Measurements from ENCODE around the gene GPR61. TPM values are rescaled to one million over a fixed set of nuclear protein-coding genes. Genes with fewer than 3 reads are reported as not detected.
A peak's percentile ranks its signal among the peaks of the same experiment; 100 is the strongest.

GPR61 gene
- total RNA-seq, 5 donors from 2014 or later (not counting 1 experiment from before 2014, with no cell fraction given): 0.16 to 0.75 (median 0.39) TPM

DNA sequence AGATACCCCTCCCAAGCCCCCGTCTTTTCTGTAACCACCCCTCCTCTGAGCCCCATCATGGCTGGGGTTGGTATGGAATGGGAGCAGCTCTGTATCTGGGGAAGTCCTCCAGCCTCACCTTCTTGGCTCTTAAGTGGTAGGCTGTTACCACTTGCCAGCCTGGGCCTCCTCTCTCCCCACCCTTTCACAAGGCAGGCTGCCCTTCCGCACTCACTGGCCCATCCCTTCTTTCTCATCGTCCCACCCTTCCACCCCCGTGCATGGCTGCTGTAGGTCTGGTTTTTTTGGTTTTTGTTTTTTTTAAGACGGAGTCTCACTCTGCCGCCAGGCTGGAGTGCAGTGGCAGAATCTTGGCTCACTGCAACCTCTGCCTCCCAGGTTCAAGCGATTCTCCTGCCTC is 40.6 kb upstream of the GPR61 start:
- peak overlapping the region; percentile 93 to 97 for H3K27ac Mint-ChIP-seq
- POLR2A ChIA-PET: no interaction called here
- DNase-seq: no peak

DNA sequence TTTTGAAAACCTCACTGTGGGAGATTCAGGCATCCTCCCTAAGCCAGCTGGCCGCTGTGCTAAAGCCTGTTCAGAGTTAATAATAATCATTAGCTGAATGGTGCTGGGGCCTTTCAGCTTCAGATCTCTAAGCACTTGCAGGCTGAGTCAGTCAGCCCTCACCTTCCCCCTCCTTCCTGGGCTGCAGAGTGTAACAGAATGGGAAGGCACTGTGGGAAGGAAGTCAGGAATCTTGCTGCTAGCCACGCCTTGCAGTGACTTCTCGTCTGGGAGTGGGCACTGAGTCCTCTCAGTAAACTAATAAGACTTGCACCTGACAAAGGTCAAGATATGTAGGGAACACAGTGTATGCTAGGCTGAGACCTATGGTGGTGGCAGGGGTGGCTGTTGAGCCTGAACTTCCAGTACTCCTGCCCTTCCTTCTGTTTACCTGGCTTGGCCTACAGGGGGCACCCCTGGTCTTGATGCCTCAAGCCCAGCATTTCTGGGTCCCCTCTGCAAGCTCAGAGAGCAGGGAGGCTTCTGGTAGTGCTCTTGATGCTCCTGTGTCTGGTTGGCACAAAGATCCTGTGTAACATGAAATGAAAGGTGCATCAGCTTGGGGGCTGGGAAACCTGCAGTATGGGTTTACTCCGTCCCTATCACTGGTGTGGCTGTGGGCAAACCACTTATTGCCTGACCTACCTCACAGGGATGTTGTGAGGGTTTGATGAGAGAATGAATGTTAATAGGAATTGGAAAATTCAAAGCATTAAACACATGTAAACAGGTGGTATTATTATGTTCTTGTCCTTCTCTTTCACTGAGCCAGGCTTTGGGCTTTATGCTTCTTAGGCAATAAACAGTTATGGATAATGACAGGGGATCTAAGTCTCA is 39.8 kb upstream of the GPR61 start:
- Histone ChIP-seq H3K9me3 (no peaks in the 10 kb centered on the region), H3K27ac (ENCODE audit: low read length) (peak overlapping the region; percentile 81), H3K27me3 (replicated peaks in 1 of 2; ENCODE audit: control insufficient read depth in 2 of 2, extremely low read depth in 1 of 2, insufficient read depth in 2 of 2, low read length in 1 of 2) (no peaks in the 10 kb centered on the region), H3K4me1 (ENCODE audit: control insufficient read depth in 1 of 2, extremely low read depth in 1 of 2, insufficient read depth in 2 of 2, low read length in 2 of 2) (peaks cover 65 to 98% of the 10 kb centered on the region in 2 experiments), H3K36me3 (ENCODE audit: control insufficient read depth in 2 of 2, extremely low read depth in 1 of 2, insufficient read depth in 1 of 2, low read length in 1 of 2) (peaks cover 0 to 43% of the 10 kb centered on the region in 2 donors), H3K4me3 (ENCODE audit: control insufficient read depth in 1 of 2, extremely low read depth in 1 of 2, low read length in 1 of 2) (no peak overlapping the region)
- H3K27me3 Mint-ChIP-seq: no peaks in the 10 kb centered on the region
- peak overlapping the region; percentile 28 to 96 (median 34) for H3K4me3 Mint-ChIP-seq
- ATAC-seq (replicated peaks in 1 of 4) (peak in 1 of 4 experiments; percentile 14), DNase-seq (peak; percentile 19 to 78 (median 54))
- H3K9me3 Mint-ChIP-seq: no peaks in the 10 kb centered on the region
- H3K4me1 Mint-ChIP-seq: peaks cover 91 to 92% (median 92%) of the 10 kb centered on the region in 3 donors
- CTCF ChIA-PET: interaction anchor here (0.6 to 17.4 kb wide), 10 partner anchors 8 to 520 kb away, joined by 3 to 375 read pairs (median 4); no protein-coding TSS in a partner anchor
- peaks cover 9% of the 10 kb centered on the region for H3K36me3 Mint-ChIP-seq
- 40% methylated on average over 1 of the region's 4 CpGs for WGBS (ENCODE audit: insufficient coverage)
- POLR2A ChIA-PET: no interaction called here
- peak overlapping the region; percentile 93 to 97 for H3K27ac Mint-ChIP-seq

More for the DNA sequence above, 40.6 kb upstream of the GPR61 start:
- no peak overlapping the region for H3K4me3 ChIP-seq (ENCODE audit: control insufficient read depth in 1 of 2, extremely low read depth in 1 of 2, low read length in 1 of 2)
- H3K4me3 Mint-ChIP-seq: peak overlapping the region in 1 of 3 donors; percentile 96
- peaks cover 9% of the 10 kb centered on the region for H3K36me3 Mint-ChIP-seq
- no CpG with 5 or more reads among the region's 7 CpGs for WGBS (ENCODE audit: insufficient coverage)
- H3K9me3 Mint-ChIP-seq: no peaks in the 10 kb centered on the region
- no peaks in the 10 kb centered on the region for H3K27me3 Mint-ChIP-seq
- H3K27me3 ChIP-seq (replicated peaks in 1 of 2; ENCODE audit: control insufficient read depth in 2 of 2, extremely low read depth in 1 of 2, insufficient read depth in 2 of 2, low read length in 1 of 2): no peaks in the 10 kb centered on the region
- H3K36me3 ChIP-seq (ENCODE audit: control insufficient read depth in 2 of 2, extremely low read depth in 1 of 2, insufficient read depth in 1 of 2, low read length in 1 of 2): peaks cover 0 to 43% of the 10 kb centered on the region in 2 donors
- ATAC-seq (replicated peaks in 1 of 4): no peak
- H3K4me1 Mint-ChIP-seq: peaks cover 90 to 93% (median 91%) of the 10 kb centered on the region in 3 donors
- H3K4me1 ChIP-seq (ENCODE audit: control insufficient read depth in 1 of 2, extremely low read depth in 1 of 2, insufficient read depth in 2 of 2, low read length in 2 of 2): peaks cover 62 to 97% of the 10 kb centered on the region in 2 experiments
- peak overlapping the region; percentile 81 for H3K27ac ChIP-seq (ENCODE audit: low read length)
- no peaks in the 10 kb centered on the region for H3K9me3 ChIP-seq
- CTCF ChIA-PET: interaction anchor here (0.7 to 17.4 kb wide), 10 partner anchors 8 to 239 kb away, joined by 3 to 375 read pairs (median 4); no protein-coding TSS in a partner anchor

DNA sequence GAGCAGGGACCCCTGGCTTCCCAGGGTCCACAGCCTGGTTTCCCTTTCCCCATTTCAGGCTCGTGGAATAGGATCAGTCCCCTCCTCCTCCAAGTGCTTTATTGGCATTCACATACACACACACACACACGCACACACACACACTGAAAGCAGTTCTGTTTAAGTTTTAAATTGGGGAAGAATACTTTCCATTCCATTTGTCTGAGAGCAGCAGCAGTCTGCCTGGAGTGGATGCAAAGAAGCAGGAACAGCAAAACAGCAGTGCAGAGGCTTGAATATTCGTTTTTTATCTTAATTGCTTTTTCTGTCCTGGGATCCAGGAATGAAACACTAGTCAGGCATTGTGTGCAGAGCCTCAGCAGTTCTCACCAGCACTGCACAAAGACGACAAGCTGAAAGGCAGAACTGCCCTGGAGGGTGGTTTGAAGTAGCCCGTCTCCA is 38.7 kb upstream of the GPR61 start:
- Histone ChIP-seq H3K4me1 (ENCODE audit: control insufficient read depth in 1 of 2, extremely low read depth in 1 of 2, insufficient read depth in 2 of 2, low read length in 2 of 2) (peaks cover 68 to 98% of the 10 kb centered on the region in 2 experiments), H3K27ac (ENCODE audit: low read length) (peak overlapping the region; percentile 81), H3K36me3 (ENCODE audit: control insufficient read depth in 2 of 2, extremely low read depth in 1 of 2, insufficient read depth in 1 of 2, low read length in 1 of 2) (peaks cover 0 to 34% of the 10 kb centered on the region in 2 donors), H3K27me3 (replicated peaks in 1 of 2; ENCODE audit: control insufficient read depth in 2 of 2, extremely low read depth in 1 of 2, insufficient read depth in 2 of 2, low read length in 1 of 2) (no peaks in the 10 kb centered on the region), H3K9me3 (no peaks in the 10 kb centered on the region), H3K4me3 (ENCODE audit: control insufficient read depth in 1 of 2, extremely low read depth in 1 of 2, low read length in 1 of 2) (peak overlapping the region in 1 of 2 donors; percentile 33)
- no peak for ATAC-seq (replicated peaks in 1 of 4)
- CTCF ChIA-PET: interaction anchor here (1.5 to 17.4 kb wide), 4 partner anchors 9 to 32 kb away, joined by 8 to 375 read pairs (median 152); no protein-coding TSS in a partner anchor
- Mint-ChIP-seq H3K36me3 (peaks cover 8% of the 10 kb centered on the region), H3K9me3 (no peaks in the 10 kb centered on the region), H3K27me3 (no peaks in the 10 kb centered on the region), H3K4me3 (peak overlapping the region in 1 of 3 donors; percentile 96), H3K27ac (peak overlapping the region; percentile 93 to 97), H3K4me1 (peaks cover 91 to 92% (median 92%) of the 10 kb centered on the region in 3 donors)
- POLR2A ChIA-PET: no interaction called here
- WGBS (ENCODE audit: insufficient coverage): 14% methylated on average over 2 of the region's 5 CpGs
- no peak for DNase-seq

DNA sequence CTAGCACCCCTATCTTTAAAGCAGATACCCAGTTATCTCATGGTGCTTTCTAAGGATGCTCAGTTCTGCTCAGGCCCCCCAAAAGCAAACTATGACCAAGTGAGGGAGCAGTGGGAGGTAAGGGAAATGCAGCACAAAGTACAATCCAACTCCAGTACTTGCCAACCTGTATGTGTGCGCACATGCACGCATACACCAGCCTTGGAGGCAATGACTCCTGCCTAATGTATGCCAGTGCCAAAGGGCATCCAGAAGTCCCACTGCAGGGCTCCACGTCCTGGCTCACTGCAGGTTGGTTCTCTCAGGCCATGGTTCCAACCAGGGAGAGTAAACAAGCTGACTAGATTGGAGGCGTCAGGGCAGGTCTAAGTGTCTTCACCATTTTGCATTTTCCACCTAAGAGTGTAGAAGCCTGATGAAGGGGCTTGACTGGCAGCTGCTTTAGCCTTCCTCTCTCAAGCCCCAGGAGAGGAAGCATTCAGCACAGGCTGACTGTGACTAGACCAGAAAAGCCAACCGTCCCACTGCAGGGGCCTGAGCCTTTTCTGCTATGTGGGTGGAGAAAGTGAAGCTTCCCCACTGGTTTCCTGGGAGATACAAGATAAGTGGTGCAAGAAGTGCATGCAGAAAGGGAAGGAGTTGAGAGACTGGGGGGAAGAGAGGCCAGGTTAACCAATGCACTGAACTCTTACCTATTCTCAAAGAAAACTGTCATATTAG is 37.9 kb upstream of the GPR61 start:
- no peaks in the 10 kb centered on the region for H3K9me3 Mint-ChIP-seq
- DNase-seq (no peak), ATAC-seq (replicated peaks in 1 of 4) (peak; percentile 7 to 19 (median 14))
- peaks cover 5% of the 10 kb centered on the region for H3K36me3 Mint-ChIP-seq
- POLR2A ChIA-PET: interaction anchor here (0.6 to 1.4 kb wide), 3 partner anchors 11 to 47 kb away, joined by 3 read pairs; partner anchors contain the start of gene GNAI3 (in 1 of the 2)
- H3K9me3 ChIP-seq: no peaks in the 10 kb centered on the region
- peaks cover 91 to 92% (median 91%) of the 10 kb centered on the region in 3 donors for H3K4me1 Mint-ChIP-seq
- 18% methylated on average over 3 of the region's 5 CpGs for WGBS (ENCODE audit: insufficient coverage)
- H3K4me3 Mint-ChIP-seq: peak overlapping the region; percentile 75 to 96 (median 85)
- peak overlapping the region; percentile 93 to 97 for H3K27ac Mint-ChIP-seq
- no peaks in the 10 kb centered on the region for H3K27me3 Mint-ChIP-seq
- H3K36me3 ChIP-seq (ENCODE audit: control insufficient read depth in 2 of 2, extremely low read depth in 1 of 2, insufficient read depth in 1 of 2, low read length in 1 of 2): peaks cover 0 to 25% of the 10 kb centered on the region in 2 donors
- CTCF ChIA-PET: interaction anchor here (0.6 to 17.4 kb wide), 8 partner anchors 9 to 707 kb away, joined by 3 to 375 read pairs (median 7); partner anchors contain the start of genes AHCYL1 (in 1 of the 2) and CYB561D1 (in 1 of the 2)
- peak overlapping the region; percentile 81 for H3K27ac ChIP-seq (ENCODE audit: low read length)
- H3K4me3 ChIP-seq (ENCODE audit: control insufficient read depth in 1 of 2, extremely low read depth in 1 of 2, low read length in 1 of 2): peak overlapping the region; percentile 16 to 33
- H3K4me1 ChIP-seq (ENCODE audit: control insufficient read depth in 1 of 2, extremely low read depth in 1 of 2, insufficient read depth in 2 of 2, low read length in 2 of 2): peaks cover 65 to 98% of the 10 kb centered on the region in 2 experiments
- H3K27me3 ChIP-seq (replicated peaks in 1 of 2; ENCODE audit: control insufficient read depth in 2 of 2, extremely low read depth in 1 of 2, insufficient read depth in 2 of 2, low read length in 1 of 2): no peaks in the 10 kb centered on the region

DNA sequence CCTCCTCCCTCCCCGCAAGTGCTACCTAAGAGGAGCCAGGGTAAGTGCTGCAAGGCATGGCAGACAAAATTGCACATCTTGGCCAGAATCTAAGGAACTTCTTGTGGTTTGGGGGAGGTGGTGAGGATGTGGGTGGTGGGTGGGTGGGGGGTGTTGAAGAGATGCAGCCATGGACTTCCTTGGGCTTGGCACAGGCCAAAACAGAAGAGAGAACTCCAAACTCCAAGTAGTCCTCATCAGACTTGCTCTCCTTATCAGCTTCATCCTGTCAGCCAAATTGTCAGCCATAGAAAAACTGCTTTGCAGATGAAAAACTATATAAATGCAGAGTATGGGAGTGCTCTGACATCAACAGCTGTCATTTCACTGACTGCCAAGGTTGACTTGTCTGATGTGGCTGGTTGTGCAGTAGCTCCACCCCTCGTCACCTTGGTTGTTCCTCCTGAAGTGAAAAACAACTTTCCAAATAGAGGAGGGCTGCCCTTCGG is 37.3 kb upstream of the GPR61 start:
- ATAC-seq (replicated peaks in 1 of 4): peak; percentile 86 to 91 (median 88)
- Histone ChIP-seq H3K4me3 (ENCODE audit: control insufficient read depth in 1 of 2, extremely low read depth in 1 of 2, low read length in 1 of 2) (peak overlapping the region; percentile 33 to 46), H3K4me1 (ENCODE audit: control insufficient read depth in 1 of 2, extremely low read depth in 1 of 2, insufficient read depth in 2 of 2, low read length in 2 of 2) (peaks cover 63 to 98% of the 10 kb centered on the region in 2 experiments), H3K9me3 (no peaks in the 10 kb centered on the region), H3K36me3 (ENCODE audit: control insufficient read depth in 2 of 2, extremely low read depth in 1 of 2, insufficient read depth in 1 of 2, low read length in 1 of 2) (peaks cover 0 to 22% of the 10 kb centered on the region in 2 donors), H3K27me3 (replicated peaks in 1 of 2; ENCODE audit: control insufficient read depth in 2 of 2, extremely low read depth in 1 of 2, insufficient read depth in 2 of 2, low read length in 1 of 2) (no peaks in the 10 kb centered on the region), H3K27ac (ENCODE audit: low read length) (peak overlapping the region; percentile 81)
- Mint-ChIP-seq H3K27me3 (no peaks in the 10 kb centered on the region), H3K4me3 (peak overlapping the region; percentile 75 to 96 (median 85)), H3K9me3 (no peaks in the 10 kb centered on the region), H3K4me1 (peaks cover 91 to 95% (median 94%) of the 10 kb centered on the region in 3 donors), H3K36me3 (peaks cover 9% of the 10 kb centered on the region), H3K27ac (peak overlapping the region; percentile 93 to 97)
- WGBS (ENCODE audit: insufficient coverage): no CpG with 5 or more reads among the region's 3 CpGs
- CTCF ChIA-PET: interaction anchor here (0.6 to 17.4 kb wide), 9 partner anchors 10 to 707 kb away, joined by 3 to 375 read pairs (median 6); partner anchors contain the start of genes AHCYL1 (in 1 of the 2), CYB561D1 (in 1 of the 2) and GNAI3 (in 1 of the 2)
- DNase-seq: peak in 33 of 35 experiments; percentile 41 to 88 (median 65)
- POLR2A ChIA-PET: interaction anchor here (0.6 to 1.4 kb wide), 5 partner anchors 11 to 46 kb away, joined by 3 read pairs; partner anchors contain the start of gene GNAI3 (in 1 of the 2)

Measured in T-cell (primary cell).